ENCODE measurements around the gene TRIO. TPM values are rescaled to one million over a fixed set of nuclear protein-coding genes. Genes with fewer than 3 reads are reported as not detected.

The TRIO gene
- total RNA-seq, 1 donor from 2014 or later, result 223 TPM

- H3K36me3 Mint-ChIP-seq (ENCODE audit: low read depth), result peaks cover 94% of the 10 kb centered on the region
- no peak for TF ChIP-seq CTCF (IDR thresholded peaks at IDR 0.05)
- H3K27ac Mint-ChIP-seq, result no peak overlapping the region
- ChIA-PET POLR2A (no interaction called here), CTCF (no interaction called here)
- no peaks in the 10 kb centered on the region for H3K27me3 Mint-ChIP-seq
- no peak overlapping the region for H3K4me3 Mint-ChIP-seq
- intact Hi-C loops (cut with micrococcal nuclease), result no loop called here
- H3K9me3 Mint-ChIP-seq, result no peaks in the 10 kb centered on the region
- peaks cover 23% of the 10 kb centered on the region for H3K4me1 Mint-ChIP-seq
- DNase-seq (no peak), ATAC-seq (ENCODE audit: low read depth) (no peak)
These were observed 227.2 kb downstream of the TRIO start for GRCh38 chr5:14370386-14370785.

GRCh38 chr5:14373685-14374084 is 230.5 kb downstream of the TRIO start:
- POLR2A ChIA-PET, result no interaction called here
- no peak for ATAC-seq (ENCODE audit: low read depth)
- CTCF ChIA-PET, result interaction anchor here (1.1 to 1.5 kb wide), 2 partner anchors 47 to 275 kb away, joined by 3 read pairs; no protein-coding TSS in a partner anchor
- H3K9me3 Mint-ChIP-seq, result no peaks in the 10 kb centered on the region
- DNase-seq, result no peak
- peaks cover 20% of the 10 kb centered on the region for H3K4me1 Mint-ChIP-seq
- no peak overlapping the region for H3K27ac Mint-ChIP-seq
- intact Hi-C loops (cut with micrococcal nuclease), result no loop called here
- H3K4me3 Mint-ChIP-seq, result no peak overlapping the region
- peaks cover 94% of the 10 kb centered on the region for H3K36me3 Mint-ChIP-seq (ENCODE audit: low read depth)
- no peaks in the 10 kb centered on the region for H3K27me3 Mint-ChIP-seq
- no peak for TF ChIP-seq CTCF (IDR thresholded peaks at IDR 0.05)

- Mint-ChIP-seq H3K36me3 (ENCODE audit: low read depth) (peaks cover 94% of the 10 kb centered on the region), H3K9me3 (no peaks in the 10 kb centered on the region), H3K4me3 (no peak overlapping the region), H3K27ac (no peak overlapping the region), H3K27me3 (no peaks in the 10 kb centered on the region), H3K4me1 (peaks cover 20% of the 10 kb centered on the region)
- POLR2A ChIA-PET, result interaction anchor here (0.6 kb wide), 1 partner anchor 15 kb away, joined by 6 read pairs; no protein-coding TSS in a partner anchor
- no peak for DNase-seq
- CTCF ChIA-PET, result interaction anchor here (1.1 to 1.5 kb wide), 2 partner anchors 47 to 274 kb away, joined by 3 read pairs; no protein-coding TSS in a partner anchor
- intact Hi-C loops (cut with micrococcal nuclease), result no loop called here
- ATAC-seq (ENCODE audit: low read depth), result no peak
- no peak for TF ChIP-seq CTCF (IDR thresholded peaks at IDR 0.05)
These were observed 231.0 kb downstream of the TRIO start for GRCh38 chr5:14374100-14374499.

- CTCF ChIA-PET, result interaction anchor here (1.4 kb wide), 1 partner anchor 272 kb away, joined by 3 read pairs; no protein-coding TSS in a partner anchor
These were observed 233.6 kb downstream of the TRIO start for GRCh38 chr5:14376789-14377188.

More at GRCh38 chr5:14376789-14377188, 233.6 kb downstream of the TRIO start:
- Mint-ChIP-seq H3K9me3 (no peaks in the 10 kb centered on the region), H3K27ac (no peak overlapping the region), H3K27me3 (no peaks in the 10 kb centered on the region), H3K4me1 (peaks cover 31% of the 10 kb centered on the region), H3K36me3 (ENCODE audit: low read depth) (peaks cover 96% of the 10 kb centered on the region), H3K4me3 (no peak overlapping the region)
- ATAC-seq (ENCODE audit: low read depth) (no peak), DNase-seq (no peak)
- POLR2A ChIA-PET, result no interaction called here
- intact Hi-C loops (cut with micrococcal nuclease), result no loop called here
- no peak for TF ChIP-seq CTCF (IDR thresholded peaks at IDR 0.05)
